ENCODE measurements around the gene IL5RA. TPM values are rescaled to one million over a fixed set of nuclear protein-coding genes. Genes with fewer than 3 reads are reported as not detected.

The IL5RA gene
- total RNA-seq, 1 donor from 2014 or later, result not detected

DNA sequence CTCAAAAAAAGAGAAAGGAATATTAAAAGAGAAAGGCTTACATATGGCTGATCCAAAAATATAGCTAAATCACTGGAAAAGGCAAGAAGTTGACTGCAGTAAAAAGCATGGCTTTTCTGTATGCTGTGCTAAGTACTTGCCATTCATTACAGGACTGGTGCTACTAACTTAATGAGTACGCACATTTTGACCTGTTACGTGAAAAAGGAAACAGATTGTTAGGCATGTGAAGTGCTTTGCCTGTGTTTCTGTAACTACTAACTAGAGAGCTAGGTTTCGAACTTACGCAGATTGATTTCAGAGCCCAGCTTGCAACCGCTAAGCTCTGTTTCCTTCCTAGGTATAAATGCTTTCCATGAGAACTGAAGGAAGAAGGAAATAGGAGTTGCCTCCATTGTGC is 19.4 kb upstream of the IL5RA start:
- peaks cover 28% of the 10 kb centered on the region for H3K4me1 Mint-ChIP-seq (ENCODE audit: unreplicated experiment)
- no peaks in the 10 kb centered on the region for H3K27me3 Mint-ChIP-seq (ENCODE audit: unreplicated experiment)
- no peak for DNase-seq (ENCODE audit: extremely low spot score, unreplicated experiment)
- peaks cover 14% of the 10 kb centered on the region for H3K36me3 Mint-ChIP-seq (ENCODE audit: unreplicated experiment)
- TF ChIP-seq, protein P1, sequence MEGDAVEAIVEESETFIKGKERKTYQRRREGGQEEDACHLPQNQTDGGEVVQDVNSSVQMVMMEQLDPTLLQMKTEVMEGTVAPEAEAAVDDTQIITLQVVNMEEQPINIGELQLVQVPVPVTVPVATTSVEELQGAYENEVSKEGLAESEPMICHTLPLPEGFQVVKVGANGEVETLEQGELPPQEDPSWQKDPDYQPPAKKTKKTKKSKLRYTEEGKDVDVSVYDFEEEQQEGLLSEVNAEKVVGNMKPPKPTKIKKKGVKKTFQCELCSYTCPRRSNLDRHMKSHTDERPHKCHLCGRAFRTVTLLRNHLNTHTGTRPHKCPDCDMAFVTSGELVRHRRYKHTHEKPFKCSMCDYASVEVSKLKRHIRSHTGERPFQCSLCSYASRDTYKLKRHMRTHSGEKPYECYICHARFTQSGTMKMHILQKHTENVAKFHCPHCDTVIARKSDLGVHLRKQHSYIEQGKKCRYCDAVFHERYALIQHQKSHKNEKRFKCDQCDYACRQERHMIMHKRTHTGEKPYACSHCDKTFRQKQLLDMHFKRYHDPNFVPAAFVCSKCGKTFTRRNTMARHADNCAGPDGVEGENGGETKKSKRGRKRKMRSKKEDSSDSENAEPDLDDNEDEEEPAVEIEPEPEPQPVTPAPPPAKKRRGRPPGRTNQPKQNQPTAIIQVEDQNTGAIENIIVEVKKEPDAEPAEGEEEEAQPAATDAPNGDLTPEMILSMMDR (IDR thresholded peaks at IDR 0.05), result no peak
- no peak overlapping the region for H3K27ac Mint-ChIP-seq (ENCODE audit: unreplicated experiment)
- H3K4me3 Mint-ChIP-seq (ENCODE audit: unreplicated experiment), result no peak overlapping the region
- H3K9me3 Mint-ChIP-seq (ENCODE audit: unreplicated experiment), result no peaks in the 10 kb centered on the region

DNA sequence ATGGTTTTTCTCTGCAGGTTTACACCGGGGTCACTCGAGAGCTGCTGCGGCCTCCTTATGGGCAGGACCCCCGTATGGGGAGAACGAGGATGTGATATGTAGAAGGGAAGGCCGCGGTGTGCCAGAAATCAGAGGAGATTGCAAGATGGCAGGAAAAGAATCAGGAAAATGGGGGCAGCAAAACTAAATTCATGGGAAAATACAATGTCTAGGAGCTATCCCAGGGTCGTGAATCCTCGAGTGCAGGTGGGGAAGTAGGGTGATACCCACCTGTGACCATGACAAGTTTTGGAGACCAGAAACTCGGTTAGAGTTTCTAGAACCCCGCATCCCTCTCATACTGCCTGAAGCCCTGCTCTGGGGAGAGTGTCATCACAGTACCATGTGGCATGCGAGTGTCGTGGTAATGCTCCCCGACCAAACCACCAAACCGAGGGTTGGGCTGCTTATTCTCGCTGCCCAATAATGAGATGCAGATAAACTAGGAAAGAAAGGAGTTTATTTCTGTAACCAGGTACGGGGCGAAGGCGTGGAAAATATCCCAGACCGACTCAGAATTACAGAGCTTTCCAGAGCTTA is 17.3 kb upstream of the IL5RA start:
- peaks cover 11% of the 10 kb centered on the region for H3K36me3 Mint-ChIP-seq (ENCODE audit: unreplicated experiment)
- H3K9me3 Mint-ChIP-seq (ENCODE audit: unreplicated experiment), result no peaks in the 10 kb centered on the region
- H3K4me1 Mint-ChIP-seq (ENCODE audit: unreplicated experiment), result peaks cover 28% of the 10 kb centered on the region
- TF ChIP-seq, protein P1 (IDR thresholded peaks at IDR 0.05), result no peak
- no peak for DNase-seq (ENCODE audit: extremely low spot score, unreplicated experiment)
- peak overlapping the region; percentile 96 for H3K27ac Mint-ChIP-seq (ENCODE audit: unreplicated experiment)
- no peaks in the 10 kb centered on the region for H3K27me3 Mint-ChIP-seq (ENCODE audit: unreplicated experiment)
- peak overlapping the region; percentile 90 for H3K4me3 Mint-ChIP-seq (ENCODE audit: unreplicated experiment)

DNA sequence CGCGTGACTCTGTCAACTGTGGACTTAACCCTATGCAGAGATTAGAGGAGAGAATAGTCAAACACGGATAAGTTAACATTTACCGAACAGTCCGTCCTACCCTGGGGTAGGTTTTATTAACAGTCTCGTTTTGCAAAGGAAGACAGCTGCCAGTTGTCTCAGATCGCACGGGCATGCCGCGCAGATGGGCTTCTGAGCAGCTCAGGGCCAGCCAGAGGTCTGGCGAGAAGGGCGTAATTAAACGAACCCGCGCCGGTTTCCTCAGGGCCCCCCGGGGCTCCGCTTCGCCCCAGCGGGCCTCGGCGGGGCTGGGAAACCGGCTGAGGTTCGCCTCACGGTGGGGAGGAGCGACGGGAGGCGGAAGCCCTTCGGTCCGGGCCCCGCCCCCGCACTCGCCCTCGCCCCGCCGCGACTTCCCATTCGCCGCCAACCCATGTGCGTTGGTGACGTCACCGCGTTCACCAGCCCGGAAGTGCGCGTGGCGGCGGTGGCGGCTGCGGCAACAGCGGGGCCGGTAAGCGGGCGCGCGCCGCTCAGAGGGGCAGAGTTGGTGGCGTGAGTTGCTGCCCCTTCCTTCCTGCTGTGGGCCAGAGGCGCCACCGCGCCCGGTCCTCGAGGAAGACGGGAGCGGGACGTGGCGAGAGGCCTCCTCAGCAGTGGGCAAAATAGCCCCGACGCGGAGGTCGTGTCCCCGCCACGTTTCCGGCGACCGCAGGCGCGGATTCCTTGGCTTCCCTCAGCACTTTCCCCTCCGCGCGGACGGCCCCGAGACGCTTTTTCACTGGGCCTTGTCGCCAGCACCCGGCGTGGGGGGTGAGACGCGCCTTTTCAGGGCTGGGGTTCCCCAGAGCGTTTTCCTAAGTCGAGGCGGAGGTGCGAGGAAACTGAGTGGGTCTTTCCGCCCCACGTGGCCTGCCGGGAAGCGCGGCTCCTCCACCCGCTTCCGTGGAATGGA is 16.6 kb upstream of the IL5RA start, which contains the start of gene TRNT1:
TSS of gene TRNT1 (plus strand) at position 464 of the 955 bp plus-strand sequence. CDS start 2,101 bp downstream, outside the sequence.
- H3K9me3 Mint-ChIP-seq (ENCODE audit: unreplicated experiment), result no peaks in the 10 kb centered on the region
- peak within 1 kb of the TSS; percentile 90 for H3K4me3 Mint-ChIP-seq (ENCODE audit: unreplicated experiment)
- DNase-seq (ENCODE audit: extremely low spot score, unreplicated experiment), result peak; percentile 98
- peak within 1 kb of the TSS; percentile 96 for H3K27ac Mint-ChIP-seq (ENCODE audit: unreplicated experiment)
- H3K27me3 Mint-ChIP-seq (ENCODE audit: unreplicated experiment), result peaks cover 3% of the 10 kb centered on the region
- H3K36me3 Mint-ChIP-seq (ENCODE audit: unreplicated experiment), result peaks cover 11% of the 10 kb centered on the region
- TF ChIP-seq, protein P1 (IDR thresholded peaks at IDR 0.05), result no peak
- peaks cover 28% of the 10 kb centered on the region for H3K4me1 Mint-ChIP-seq (ENCODE audit: unreplicated experiment)

DNA sequence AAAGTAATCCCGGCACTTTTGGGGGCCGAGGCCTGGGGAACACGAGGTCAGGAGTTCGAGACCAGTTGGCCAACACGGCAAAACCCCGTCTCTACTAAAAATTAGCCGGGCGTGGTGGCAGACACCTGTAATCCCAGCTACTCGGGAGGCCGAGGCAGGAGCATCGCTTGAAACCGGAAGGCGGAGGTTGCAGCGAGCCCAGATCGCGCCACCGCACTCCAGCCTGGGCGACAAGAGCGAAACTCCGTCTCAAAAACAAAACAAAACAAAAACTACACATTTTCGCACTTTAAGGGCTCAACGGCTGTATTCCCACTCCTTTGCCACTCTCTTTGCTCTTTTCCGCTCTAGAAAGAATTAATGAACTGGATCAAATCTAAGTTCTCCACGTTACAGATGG is 15.8 kb upstream of the IL5RA start:
- Mint-ChIP-seq H3K4me3 (ENCODE audit: unreplicated experiment) (peak overlapping the region; percentile 90), H3K4me1 (ENCODE audit: unreplicated experiment) (peaks cover 28% of the 10 kb centered on the region), H3K36me3 (ENCODE audit: unreplicated experiment) (peaks cover 7% of the 10 kb centered on the region), H3K9me3 (ENCODE audit: unreplicated experiment) (no peaks in the 10 kb centered on the region), H3K27me3 (ENCODE audit: unreplicated experiment) (peaks cover 3% of the 10 kb centered on the region), H3K27ac (ENCODE audit: unreplicated experiment) (peak overlapping the region; percentile 96)
- no peak for DNase-seq (ENCODE audit: extremely low spot score, unreplicated experiment)
- TF ChIP-seq, protein P1 (IDR thresholded peaks at IDR 0.05), result no peak

DNA sequence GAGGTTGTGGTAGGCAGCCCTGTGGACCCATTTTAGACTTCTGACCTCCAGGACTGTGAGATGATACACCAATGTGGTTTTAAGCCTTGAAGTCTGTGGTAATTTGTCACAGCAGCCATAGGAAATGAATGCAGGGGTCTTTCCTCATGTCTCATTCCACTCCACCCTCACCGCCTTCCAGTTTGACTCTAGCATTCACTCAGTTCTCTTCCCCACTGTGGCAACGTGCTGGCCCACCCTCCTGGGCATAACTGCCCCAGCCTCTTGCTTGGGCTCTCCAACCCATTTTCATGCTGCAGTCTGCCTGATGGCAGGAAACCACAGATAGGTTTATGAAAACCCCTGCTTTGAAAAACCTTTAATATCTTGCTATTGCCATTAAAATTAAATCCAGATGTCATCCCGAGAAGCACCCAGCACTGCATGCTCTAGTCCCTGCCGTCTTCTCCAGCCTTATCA is 9.2 kb upstream of the IL5RA start:
- Mint-ChIP-seq H3K4me3 (ENCODE audit: unreplicated experiment) (no peak overlapping the region), H3K9me3 (ENCODE audit: unreplicated experiment) (no peaks in the 10 kb centered on the region), H3K4me1 (ENCODE audit: unreplicated experiment) (no peaks in the 10 kb centered on the region), H3K27me3 (ENCODE audit: unreplicated experiment) (peaks cover 26% of the 10 kb centered on the region), H3K27ac (ENCODE audit: unreplicated experiment) (no peak overlapping the region), H3K36me3 (ENCODE audit: unreplicated experiment) (no peaks in the 10 kb centered on the region)
- no peak for DNase-seq (ENCODE audit: extremely low spot score, unreplicated experiment)
- TF ChIP-seq, protein P1 (IDR thresholded peaks at IDR 0.05), result no peak
